GM19351 (cell line): ENCODE measurements around the gene GAL3ST1.
"Not testable (repeated sequence)": the region's sequence is repeated elsewhere in the genome, so short reads cannot be mapped to it uniquely, and the experiment has no call there.

Experiments used
- ATAC-seq: cut with Tn5 transposase; IDR thresholded peaks from one replicate; pipeline ENCODE4 v1.9.1; 2021; ENCODE audit warnings: mild to moderate bottlenecking, moderate library complexity; ENCODE audit not compliant: unreplicated experiment

GAL3ST1 gene

DNA sequence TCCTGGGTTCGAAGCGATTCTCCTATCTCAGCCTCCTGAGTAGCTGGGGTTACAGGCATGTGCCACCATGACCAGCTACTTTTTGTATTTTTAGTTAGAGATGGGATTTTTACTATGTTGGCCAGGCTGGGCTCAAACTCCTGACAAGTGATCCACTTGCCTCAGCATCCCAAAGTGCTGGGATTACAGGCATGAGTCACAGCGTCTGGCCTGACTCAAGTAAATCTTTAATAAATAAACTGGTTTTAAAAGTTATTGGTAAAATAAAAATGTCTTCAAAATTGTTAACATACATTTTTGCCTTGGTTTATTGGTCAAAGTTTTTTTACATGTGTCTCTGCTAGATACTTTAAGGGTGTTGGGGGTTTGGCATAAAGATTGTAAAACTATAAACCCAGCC, 24.5 kb upstream of the GAL3ST1 start:
- no peak for ATAC-seq

DNA sequence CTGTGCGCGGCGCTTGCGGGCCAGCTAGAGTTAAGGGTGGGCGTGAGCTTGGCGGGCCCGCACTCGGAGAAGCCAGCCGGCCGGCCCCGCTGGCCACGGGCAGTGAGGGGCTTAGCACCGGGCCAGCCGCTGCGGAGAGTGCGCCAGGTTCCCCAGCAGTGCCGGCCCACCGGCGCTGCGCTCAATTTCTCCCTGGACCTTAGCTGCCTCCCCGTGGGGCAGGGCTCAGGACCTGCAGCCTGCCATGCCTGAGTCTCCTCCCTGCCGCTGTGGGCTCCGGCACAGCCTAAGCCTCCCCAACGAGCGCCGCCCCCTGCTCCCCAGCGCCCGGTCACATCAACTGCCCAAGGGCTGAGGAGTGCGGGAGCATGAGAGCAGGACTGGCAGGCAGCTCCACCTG, 22.4 kb upstream of the GAL3ST1 start:
- no peak for ATAC-seq

DNA sequence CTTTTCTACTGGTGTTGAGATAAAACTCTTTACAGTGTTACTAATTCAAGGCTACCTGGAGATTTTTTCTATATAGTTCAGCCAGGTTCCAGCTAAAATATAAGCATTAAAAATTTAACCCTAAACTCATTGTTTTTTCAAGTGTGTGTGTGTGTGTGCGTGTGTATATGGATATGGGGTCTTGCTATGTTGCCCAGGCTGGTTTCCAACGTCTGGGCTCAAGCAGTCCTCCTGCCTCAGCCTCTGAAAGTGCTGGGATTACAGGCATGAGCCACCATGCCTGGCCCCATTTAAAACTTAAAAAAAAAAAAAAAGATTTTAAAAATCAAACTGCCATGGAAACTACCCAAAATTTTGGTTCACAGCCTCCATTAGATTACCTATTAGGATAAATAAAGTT, 21.7 kb upstream of the GAL3ST1 start:
- ATAC-seq = no peak

DNA sequence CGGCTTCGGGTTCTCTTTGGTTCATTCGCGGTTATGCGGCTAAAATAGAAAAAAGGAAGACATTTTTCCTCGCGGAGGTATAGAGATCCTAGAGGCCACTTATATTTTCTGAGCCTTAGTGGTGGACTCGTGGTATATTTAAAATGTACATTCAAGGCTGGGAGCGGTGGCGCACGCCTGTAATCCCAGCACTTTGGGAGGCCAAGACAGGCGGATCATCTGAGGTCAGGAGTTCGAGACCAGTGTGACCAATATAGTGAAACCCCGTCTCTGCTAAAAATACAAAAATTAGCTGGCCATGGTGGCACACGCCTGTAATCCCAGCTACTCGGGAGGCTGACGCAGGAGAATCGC, 17.9 kb upstream of the GAL3ST1 start:
- ATAC-seq = not testable (repeated sequence)

DNA sequence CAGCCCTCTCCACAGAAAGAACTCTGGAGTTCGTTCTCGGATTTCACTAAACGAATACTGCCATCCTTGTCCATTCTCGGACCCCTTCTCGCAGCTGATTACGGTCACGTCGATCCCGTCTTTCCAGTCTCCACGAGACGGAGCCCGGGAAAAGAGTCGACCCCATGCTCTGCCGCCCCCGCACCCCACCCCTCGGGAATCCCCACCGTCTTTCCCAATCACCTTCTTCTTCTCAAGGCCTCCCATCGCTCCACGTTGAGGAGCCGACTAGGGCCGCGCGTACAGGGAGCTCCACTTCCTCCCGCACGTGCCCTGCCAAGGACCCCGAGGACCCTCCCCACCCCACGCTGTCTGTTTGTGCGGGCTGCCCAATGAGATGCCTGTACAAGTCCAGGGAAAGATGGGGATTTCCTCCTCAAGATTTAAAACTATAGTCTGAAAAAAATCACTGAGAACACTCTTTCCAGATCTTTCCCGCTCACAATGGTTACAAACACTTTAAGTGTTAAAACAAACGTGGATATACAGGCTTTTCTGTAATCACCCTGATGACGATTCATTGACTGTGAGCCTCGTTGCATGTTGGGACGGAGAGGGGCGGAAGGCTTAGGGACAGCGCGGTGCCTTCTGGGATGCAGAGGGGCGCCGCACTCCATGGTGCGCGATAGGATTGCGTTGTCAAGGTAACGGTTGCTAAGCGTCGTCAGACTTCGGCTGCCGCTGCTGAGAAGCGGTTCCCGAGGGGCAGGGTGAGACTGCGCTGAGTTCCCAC, 17.3 kb upstream of the GAL3ST1 start, which contains the start of gene PES1:
Gene PES1, minus strand, starts transcription at position 323 of the 772 bp plus-strand sequence. Its CDS starts 77 bp downstream, at position 246.
- ATAC-seq = peak; percentile 99

DNA sequence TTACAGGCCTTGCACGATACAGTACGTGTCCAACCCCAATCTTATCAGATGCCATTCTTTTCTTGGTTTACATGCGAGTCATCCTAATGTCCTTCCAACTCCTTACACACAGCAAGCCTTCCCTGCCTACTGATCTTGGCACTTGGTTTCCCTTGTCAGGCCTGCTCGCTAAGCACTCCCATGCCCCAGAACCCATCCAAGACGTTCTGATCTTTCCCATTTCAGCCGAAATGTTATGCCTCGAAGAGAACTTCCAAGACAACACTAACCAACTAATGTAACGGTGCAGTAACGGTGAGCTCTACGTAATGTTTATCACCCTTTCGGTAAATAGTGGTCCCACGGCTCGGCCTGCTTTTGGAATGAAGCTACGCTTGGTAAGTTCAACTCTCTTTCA, 16.7 kb upstream of the GAL3ST1 start:
- no peak for ATAC-seq

DNA sequence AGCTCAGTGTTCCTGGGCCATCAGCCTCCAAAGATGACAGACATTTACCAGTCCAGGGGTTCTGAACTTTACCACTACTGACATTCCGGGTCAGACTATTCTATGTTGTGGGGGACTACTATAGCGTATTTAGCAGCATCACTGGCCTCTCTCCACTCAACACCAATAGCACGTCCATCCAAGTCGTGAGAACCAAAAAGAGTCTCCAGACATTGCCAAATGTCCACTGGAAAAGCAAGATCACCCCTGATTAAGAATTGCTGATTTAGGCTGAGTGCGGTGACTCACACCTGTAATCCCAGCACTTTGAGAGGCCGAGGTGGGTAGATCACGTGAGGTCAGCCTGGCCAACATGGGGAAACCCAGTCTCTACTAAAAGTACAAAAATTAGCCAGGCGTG, 11.9 kb upstream of the GAL3ST1 start:
- ATAC-seq = no peak

DNA sequence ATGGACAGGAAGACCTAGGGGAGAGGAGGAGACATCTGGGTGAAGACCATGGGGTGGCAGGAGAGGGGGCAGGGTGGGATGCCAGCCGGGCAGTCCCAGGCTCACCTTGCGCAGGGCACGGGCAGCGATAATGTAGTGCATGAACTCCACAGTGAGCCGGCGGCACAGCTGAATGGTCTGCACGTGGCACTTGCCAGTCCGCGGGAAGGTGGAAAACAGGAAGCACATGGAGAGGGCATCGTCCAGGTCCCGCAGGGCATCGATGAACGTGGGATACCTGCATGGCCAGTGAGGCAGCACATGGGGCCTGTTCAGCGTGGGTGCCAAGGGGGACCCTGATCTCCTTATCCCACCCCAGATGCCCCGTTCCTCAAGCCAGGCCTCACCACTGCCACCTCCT, 10.0 kb upstream of the GAL3ST1 start:
- ATAC-seq = no peak

DNA sequence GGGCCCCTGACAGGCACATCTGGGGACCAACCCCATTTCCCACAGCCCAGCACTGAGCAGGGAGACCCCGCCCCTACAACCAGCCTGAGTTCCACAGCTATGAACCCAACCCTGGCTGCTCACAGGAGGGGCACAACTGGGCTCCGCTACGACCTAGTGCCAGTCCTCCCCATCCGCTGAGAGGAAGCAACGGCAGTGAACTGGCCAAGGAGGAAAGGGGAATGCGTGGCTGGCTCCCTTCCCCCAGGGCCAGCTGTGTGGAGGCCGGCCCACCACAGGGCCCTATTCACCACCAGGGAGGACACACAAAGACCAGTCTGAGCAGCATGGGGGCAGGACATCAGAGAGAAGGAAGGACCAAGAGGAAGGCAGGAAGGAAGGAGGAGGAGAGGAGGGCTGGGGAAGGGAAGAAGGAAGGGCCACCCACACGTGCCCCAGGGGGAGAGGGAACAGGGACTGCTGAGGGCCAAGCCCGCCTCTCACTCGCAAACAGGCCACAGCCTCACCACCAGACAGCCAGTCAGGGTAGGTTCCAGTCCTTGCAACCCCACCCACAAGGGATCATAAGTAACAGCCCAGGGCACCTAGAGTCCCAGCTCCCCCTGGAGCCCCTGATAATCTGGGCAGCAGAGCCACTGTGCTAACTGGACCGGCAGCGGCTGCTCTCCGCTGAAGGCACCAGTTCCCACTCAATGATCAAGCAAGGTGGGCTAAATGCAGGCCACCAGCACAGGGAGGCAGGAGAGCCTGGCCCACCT, 8.5 kb upstream of the GAL3ST1 start:
- ATAC-seq = no peak

DNA sequence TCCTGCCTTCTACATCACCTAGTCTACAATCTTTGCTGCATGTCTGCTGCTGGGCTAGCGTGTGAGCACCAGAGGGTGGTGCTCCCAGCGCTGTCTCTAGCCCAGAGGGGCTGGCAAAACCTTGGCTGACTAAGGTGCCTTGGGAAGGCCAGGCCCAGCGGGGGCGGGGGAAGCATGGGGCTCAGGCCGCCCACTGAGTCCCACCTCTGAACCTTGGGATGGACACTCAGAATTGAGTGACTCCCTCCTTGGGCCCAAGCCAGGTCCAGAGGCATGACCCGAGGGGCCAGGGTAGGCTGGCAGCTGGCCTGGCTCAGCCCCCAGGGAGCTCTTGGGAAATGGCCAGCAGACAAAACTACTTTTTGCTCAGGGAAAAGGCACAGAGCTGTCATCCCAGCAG, 7.6 kb upstream of the GAL3ST1 start:
- ATAC-seq = no peak

DNA sequence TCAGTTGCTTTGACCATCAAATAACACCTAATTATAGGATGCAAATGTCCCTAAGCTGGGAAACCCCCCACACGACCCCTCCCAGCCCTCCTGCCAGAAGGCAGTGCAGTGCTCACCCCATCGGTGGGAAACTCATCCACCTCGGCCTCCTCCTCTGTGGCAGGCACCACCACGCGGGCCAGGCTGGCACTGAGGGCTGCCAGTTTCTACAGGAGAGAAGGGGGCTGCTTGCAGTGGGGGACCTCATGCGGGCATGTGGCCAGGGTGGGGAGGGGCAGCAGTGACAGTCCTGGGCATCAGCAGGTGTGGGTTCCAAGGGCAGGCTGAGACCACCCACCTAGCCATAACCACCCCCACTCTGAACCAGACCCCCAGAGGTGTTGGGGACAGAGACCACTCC, 6.4 kb upstream of the GAL3ST1 start:
- ATAC-seq = no peak

DNA sequence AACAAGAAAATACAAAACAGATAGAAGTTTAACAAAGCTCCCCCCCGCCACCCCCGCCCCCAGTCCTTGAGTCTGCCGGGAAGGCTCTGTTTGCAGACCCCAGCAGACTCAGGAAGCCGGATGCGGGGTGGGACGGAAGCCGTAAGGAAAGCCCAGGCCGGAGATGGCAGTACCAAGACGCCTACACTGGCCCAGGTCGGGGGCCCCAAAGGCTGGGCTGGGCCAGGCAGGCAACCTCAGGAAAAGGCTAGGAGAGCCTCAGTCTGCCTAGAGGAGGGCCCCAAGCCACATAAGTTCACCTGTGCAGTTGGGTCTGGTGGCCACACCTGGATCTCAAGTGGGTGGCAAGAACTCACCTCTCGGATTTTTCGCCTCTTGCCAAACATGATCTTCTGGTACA, 4.0 kb upstream of the GAL3ST1 start:
- ATAC-seq = no peak

DNA sequence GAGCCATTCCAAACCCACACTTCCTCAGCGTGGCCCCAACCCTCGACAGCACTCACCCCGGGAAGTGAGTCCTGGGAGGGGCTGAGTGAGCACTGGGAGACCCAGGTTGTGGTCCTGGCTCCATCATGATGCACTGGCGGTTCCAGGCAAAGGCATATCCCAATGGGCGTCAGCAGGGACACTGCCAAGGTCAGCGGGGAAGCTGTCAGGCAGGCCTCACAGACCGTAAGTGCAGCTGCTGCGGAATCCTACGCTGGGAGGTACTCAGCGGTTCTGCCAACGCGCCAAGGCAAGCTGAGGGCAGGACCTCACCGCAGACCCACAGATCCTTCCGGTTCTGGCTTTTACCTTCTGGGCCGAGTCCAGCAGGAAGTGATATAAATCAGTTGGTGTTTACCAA, 1.4 kb upstream of the GAL3ST1 start:
- no peak for ATAC-seq

DNA sequence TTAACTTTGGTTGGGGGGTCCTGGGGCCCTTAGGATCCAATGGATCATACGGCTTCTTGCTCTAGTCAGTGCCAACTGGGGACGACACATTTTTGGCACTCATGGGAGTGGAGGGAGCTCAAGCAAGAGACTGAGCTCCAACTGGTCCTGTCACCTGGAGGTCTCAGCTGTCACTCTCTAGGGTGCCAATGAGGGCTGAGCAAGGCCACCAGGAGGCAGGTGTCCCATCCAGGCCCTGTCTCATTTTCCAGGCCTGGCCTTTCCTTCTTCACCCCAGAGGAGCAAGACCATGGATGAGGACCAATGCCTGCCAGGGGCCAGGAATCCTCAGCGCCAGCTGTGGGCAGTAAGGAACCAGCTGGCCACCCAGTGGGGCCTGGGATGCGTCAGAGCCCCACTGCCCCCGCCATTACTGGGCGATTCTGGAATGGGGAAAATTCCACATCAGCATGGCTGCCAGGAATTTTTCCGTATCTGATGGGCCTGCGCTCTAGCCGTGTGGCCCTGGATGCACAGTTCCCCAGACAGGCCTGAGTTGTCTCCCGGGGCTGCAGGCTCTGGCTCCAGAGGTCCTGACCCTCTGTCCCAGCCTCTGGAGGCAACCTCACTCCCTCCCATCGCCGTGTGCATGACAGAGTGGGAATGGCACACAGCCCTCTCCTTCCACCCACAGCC, 669 bp upstream of the GAL3ST1 start:
- ATAC-seq = no peak

DNA sequence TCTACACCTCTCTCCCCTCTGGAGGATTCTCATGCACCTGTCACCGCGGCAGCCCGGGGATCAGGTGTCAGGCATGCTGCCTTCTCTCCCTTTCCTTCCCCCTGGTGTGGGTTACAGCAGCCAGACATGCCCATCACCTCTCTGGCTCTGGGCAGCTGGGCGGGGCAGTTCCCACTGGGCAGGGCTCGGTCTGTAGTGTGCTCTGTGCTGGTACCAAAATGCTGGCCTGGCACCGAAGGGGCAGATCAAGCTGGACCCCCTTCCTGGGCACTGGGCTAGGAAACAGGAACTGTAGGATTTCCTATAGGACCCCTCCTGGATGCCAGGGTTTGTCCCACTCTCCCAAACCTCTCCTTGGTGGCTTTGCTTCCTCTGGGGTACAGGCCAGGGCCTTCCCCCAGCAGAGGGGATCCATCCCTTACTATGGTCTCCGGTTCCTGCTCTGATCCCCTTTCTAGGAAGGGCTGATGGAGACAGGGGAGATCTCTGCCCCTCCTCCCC, 821 bp downstream of the GAL3ST1 start:
- no peak for ATAC-seq

DNA sequence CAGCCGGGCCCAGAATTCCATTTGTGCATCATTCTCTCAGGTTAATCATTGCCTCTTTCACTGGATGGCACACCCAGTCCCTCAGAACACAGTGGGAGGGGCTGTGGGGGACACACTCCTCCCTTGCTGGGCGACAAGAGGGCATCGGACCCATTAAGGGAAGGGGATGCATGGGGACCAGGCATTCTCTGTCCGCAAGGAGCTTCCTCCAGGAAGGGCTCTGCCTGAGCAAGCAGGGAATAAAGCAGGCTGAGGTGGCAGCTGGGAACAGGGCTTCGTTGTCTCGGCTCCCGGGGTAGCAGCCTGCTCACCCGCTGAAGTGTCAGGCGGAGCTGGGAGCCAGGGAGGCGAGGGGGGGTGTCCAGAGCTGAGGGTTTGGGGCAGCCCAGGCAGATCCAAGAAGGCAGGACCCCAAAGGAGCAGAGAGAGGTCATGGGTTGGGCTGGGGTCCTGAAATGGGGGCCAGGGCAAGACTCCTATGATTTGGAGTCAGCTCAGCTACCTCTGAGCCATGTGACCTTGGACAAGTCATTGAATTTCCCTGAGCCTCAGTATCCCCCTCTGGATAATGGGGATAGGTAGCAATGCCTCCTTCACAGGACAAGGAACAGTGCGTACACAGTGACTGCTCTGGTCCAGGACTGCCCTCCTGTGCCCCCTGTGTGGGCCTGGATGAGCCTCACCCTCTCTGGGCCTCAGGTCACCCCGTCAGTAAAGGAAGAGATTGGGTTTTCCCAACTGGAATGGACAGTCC, 1.4 kb downstream of the GAL3ST1 start:
- no peak for ATAC-seq

DNA sequence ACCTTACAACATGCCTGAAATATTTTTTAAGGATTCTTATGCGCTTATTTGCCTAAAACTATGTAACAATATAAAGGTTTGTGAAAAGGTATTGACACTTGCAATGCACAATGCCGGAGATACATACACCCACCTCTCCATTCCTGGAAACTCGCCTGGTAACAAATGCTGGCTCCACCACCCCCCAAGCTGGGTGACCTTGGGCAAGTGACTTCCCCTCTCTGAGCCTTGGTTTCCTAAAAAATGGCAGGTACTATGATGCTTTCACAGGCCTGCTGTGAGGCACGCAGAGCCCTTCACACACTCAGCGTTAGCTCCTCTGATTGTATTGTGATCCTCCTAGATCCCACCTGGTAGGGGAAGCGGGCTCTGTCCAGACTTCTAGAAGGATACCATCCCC, 2.3 kb downstream of the GAL3ST1 start:
- ATAC-seq = no peak

DNA sequence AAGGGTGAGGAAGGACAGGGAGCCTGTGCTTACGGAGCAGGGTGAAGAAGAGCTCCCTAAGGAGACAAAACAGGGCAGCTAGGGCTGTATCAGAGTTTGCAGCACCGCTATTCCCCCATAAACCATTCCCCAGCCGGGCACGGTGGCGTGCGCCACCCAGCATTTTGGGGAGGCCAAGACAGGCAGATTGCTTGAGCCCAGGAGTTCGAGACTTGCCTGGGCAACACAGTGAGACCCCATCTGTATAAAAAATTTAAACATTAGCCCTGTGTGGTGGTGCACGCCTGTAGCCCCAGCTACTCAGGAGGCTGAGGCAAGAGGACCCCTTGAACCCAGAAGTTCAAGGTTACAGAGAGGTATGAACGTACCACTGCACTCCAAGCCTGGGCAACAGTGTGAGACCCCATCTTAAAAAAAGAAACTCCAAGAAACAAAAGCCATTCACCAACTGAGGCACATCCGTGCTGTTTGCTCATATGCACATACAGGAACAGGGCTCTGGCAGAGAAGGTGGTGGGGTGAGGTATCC, 4.7 kb downstream of the GAL3ST1 start:
- no peak for ATAC-seq

DNA sequence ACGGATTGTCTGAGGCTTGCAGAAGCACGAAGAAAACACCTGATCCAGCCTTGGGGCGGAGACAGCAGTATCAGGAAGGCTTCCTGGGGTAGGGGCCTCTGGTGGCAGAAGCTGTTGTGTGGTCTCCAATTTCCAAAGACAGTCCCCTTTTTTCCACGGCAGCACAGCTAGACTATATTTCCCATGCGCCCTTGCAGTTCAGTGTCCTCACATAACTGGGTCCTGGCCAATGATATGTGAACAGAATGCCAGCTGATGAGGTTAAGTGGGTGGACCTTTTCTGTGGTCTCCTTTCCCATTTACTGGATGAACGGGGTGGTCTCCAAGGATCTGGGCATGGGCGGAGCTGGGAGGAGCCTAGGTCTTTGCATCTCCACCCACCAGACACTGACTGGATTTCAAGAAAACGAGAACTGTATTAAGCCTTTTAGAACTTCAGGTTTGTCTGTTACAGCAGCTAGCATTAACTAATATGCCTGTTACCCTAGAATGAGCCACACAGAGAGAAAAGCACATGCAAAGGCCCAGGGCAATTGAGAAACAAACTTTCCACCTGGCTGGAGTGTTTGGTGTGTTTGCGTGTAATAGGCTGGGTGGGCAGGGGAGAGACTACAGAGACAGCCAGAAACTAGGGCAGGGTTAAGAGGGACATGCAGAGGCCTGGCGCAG, 6.2 kb downstream of the GAL3ST1 start:
- no peak for ATAC-seq

DNA sequence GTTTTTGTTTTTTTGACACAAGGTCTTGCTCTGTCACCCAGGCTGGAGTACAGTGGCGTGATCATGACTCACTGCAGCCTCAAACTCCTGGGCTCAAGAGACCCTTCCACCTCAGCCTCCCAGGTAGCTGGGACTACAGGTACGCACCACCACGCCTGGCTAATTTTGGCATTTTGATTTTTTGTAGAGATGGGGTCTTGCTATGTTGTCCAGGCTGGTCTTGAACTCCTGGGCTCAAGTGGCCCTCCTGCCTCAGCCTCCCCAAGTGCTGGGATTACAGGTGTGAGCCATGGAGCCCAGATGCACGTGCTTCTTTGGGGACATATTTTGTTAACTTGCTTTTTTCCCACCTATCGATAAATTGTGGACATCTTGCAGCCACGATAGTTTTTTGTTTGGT, 7.2 kb downstream of the GAL3ST1 start:
- not testable (repeated sequence) for ATAC-seq
